ENCODE data around the gene USH1G. TPM values are rescaled to one million over a fixed set of nuclear protein-coding genes. Genes with fewer than 3 reads are reported as not detected.

USH1G gene
- total and polyA plus RNA-seq, 2 of the 13 experiments (the other 11 are each of a cell fraction or from before 2014, with no cell fraction given), result 0.04 TPM; not detected in 1

DNA sequence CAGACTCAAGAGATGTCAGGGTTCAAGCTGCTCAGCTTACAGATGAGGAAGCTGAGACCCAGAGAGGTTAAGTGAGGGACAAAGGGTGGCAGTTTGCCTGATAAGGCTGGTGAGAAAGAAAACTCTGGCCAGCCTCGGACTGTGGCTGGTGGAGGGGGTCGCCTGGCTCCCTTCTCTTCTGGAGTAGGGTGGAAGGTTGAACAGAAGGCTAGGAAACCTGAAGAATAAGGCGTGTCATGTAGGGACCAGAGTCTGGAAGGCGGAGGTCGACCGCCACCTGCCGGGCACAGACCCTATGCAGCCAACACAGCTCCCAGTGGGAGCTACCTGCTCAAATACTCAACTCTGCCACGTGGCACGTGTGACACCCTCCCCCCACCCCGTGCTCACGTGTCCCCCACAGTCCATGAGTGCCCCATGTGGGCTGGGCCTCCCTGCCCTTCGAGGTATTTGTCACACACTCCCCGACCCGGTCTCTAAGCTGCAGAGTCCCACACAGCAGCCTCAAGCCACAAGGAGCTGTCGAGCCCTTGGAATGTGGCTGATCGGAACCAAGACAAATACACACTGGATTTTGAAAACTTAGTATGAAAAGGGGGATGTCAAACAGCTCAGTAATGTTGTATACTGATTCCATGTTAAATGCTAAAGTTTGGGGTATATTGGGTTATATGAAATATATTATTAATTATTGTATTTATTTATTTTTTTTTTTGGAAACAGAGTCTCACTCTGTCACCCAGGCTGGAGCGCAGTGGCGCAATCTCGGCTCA lies 37.7 kb upstream of the USH1G start (continued):
- TF ChIP-seq, protein P1, sequence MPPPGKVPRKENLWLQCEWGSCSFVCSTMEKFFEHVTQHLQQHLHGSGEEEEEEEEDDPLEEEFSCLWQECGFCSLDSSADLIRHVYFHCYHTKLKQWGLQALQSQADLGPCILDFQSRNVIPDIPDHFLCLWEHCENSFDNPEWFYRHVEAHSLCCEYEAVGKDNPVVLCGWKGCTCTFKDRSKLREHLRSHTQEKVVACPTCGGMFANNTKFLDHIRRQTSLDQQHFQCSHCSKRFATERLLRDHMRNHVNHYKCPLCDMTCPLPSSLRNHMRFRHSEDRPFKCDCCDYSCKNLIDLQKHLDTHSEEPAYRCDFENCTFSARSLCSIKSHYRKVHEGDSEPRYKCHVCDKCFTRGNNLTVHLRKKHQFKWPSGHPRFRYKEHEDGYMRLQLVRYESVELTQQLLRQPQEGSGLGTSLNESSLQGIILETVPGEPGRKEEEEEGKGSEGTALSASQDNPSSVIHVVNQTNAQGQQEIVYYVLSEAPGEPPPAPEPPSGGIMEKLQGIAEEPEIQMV (CRISPR knock-in tag; IDR thresholded peaks at IDR 0.05; ENCODE audit: low read depth), result peak; percentile 69; the same call in 1 of the 2 replicates
- TF ChIP-seq HOXA7 (CRISPR knock-in tag; IDR thresholded peaks at IDR 0.05) (no peak), ZNF737 (CRISPR knock-in tag; IDR thresholded peaks at IDR 0.05; ENCODE audit: borderline replicate concordance) (no peak), ZNF615 (CRISPR knock-in tag; IDR thresholded peaks at IDR 0.05; ENCODE audit: borderline replicate concordance) (no peak), ZC3H4 (CRISPR knock-in tag; IDR thresholded peaks at IDR 0.05; ENCODE audit: borderline replicate concordance) (peak; percentile 39; the same call in 1 of the 2 replicates), ZNF143 (CRISPR knock-in tag; IDR thresholded peaks at IDR 0.05) (peak; percentile 33; the same call in 1 of the 2 replicates), BCL6 (CRISPR knock-in tag; IDR thresholded peaks at IDR 0.05) (peak; percentile 74), SRF (IDR thresholded peaks at IDR 0.05; ENCODE audit: low read depth, low read length) (no peak), ZNF761 (CRISPR knock-in tag; conservative IDR thresholded peaks at IDR 0.05) (0 out of 2 replicates have a peak, but pooled peaks have one; percentile 46), ZNF101 (CRISPR knock-in tag; IDR thresholded peaks at IDR 0.05; ENCODE audit: borderline replicate concordance, low read depth) (0 out of 2 replicates have a peak, but pooled peaks have one; percentile 25), MTF1 (CRISPR knock-in tag; IDR thresholded peaks at IDR 0.05) (no peak), ELF4 (CRISPR knock-in tag; IDR thresholded peaks at IDR 0.05; ENCODE audit: borderline replicate concordance) (no peak), RXRB (CRISPR knock-in tag; IDR thresholded peaks at IDR 0.05; ENCODE audit: borderline replicate concordance) (peak; percentile 52), CEBPB (IDR thresholded peaks at IDR 0.05; ENCODE audit: borderline replicate concordance, low read depth, low read length) (no peak), ARNT (IDR thresholded peaks at IDR 0.05) (no peak), SMARCE1 (IDR thresholded peaks at IDR 0.05; ENCODE audit: borderline replicate concordance) (no peak)
- TF ChIP-seq, protein P2, sequence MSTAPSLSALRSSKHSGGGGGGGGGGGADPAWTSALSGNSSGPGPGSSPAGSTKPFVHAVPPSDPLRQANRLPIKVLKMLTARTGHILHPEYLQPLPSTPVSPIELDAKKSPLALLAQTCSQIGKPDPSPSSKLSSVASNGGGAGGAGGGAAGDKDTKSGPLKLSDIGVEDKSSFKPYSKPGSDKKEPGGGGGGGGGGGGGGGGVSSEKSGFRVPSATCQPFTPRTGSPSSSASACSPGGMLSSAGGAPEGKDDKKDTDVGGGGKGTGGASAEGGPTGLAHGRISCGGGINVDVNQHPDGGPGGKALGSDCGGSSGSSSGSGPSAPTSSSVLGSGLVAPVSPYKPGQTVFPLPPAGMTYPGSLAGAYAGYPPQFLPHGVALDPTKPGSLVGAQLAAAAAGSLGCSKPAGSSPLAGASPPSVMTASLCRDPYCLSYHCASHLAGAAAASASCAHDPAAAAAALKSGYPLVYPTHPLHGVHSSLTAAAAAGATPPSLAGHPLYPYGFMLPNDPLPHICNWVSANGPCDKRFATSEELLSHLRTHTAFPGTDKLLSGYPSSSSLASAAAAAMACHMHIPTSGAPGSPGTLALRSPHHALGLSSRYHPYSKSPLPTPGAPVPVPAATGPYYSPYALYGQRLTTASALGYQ (CRISPR knock-in tag; IDR thresholded peaks at IDR 0.05), result no peak
- TF ChIP-seq, protein P3, sequence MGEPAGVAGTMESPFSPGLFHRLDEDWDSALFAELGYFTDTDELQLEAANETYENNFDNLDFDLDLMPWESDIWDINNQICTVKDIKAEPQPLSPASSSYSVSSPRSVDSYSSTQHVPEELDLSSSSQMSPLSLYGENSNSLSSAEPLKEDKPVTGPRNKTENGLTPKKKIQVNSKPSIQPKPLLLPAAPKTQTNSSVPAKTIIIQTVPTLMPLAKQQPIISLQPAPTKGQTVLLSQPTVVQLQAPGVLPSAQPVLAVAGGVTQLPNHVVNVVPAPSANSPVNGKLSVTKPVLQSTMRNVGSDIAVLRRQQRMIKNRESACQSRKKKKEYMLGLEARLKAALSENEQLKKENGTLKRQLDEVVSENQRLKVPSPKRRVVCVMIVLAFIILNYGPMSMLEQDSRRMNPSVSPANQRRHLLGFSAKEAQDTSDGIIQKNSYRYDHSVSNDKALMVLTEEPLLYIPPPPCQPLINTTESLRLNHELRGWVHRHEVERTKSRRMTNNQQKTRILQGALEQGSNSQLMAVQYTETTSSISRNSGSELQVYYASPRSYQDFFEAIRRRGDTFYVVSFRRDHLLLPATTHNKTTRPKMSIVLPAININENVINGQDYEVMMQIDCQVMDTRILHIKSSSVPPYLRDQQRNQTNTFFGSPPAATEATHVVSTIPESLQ (CRISPR knock-in tag; conservative IDR thresholded peaks at IDR 0.05), result no peak
- TF ChIP-seq, protein P4, sequence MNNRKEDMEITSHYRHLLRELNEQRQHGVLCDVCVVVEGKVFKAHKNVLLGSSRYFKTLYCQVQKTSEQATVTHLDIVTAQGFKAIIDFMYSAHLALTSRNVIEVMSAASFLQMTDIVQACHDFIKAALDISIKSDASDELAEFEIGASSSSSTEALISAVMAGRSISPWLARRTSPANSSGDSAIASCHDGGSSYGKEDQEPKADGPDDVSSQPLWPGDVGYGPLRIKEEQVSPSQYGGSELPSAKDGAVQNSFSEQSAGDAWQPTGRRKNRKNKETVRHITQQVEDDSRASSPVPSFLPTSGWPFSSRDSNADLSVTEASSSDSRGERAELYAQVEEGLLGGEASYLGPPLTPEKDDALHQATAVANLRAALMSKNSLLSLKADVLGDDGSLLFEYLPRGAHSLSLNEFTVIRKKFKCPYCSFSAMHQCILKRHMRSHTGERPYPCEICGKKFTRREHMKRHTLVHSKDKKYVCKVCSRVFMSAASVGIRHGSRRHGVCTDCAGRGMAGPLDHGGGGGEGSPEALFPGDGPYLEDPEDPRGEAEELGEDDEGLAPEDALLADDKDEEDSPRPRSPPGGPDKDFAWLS (CRISPR knock-in tag; IDR thresholded peaks at IDR 0.05; ENCODE audit: borderline replicate concordance), result no peak
- TF ChIP-seq, protein P5, sequence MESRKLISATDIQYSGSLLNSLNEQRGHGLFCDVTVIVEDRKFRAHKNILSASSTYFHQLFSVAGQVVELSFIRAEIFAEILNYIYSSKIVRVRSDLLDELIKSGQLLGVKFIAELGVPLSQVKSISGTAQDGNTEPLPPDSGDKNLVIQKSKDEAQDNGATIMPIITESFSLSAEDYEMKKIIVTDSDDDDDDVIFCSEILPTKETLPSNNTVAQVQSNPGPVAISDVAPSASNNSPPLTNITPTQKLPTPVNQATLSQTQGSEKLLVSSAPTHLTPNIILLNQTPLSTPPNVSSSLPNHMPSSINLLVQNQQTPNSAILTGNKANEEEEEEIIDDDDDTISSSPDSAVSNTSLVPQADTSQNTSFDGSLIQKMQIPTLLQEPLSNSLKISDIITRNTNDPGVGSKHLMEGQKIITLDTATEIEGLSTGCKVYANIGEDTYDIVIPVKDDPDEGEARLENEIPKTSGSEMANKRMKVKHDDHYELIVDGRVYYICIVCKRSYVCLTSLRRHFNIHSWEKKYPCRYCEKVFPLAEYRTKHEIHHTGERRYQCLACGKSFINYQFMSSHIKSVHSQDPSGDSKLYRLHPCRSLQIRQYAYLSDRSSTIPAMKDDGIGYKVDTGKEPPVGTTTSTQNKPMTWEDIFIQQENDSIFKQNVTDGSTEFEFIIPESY (CRISPR knock-in tag; IDR thresholded peaks at IDR 0.05), result peak; percentile 91

All from HepG2 (cell line).